SJCRH30 (cell line): ENCODE results near the gene ABCA6. TPM values are rescaled to one million over a fixed set of nuclear protein-coding genes. Genes with fewer than 3 reads are reported as not detected.

ENCODE experiments used
- DNase-seq, 2 experiments: peaks; one replicate each; pipeline ENCODE4 v3.0.0-alpha.2; 2015 to 2020
- H3K27ac ChIP-seq: fragments of 250-450 bp; sonication (Bioruptor Pico); 2 replicates; pipeline ENCODE4 v1.5.1; 2020; ENCODE audit warnings: mild to moderate bottlenecking, moderate library complexity
- H3K27me3 ChIP-seq: fragments of 250-450 bp; sonication (Bioruptor Pico); 2 replicates; pipeline ENCODE4 v1.5.1; 2020; ENCODE audit warnings: mild to moderate bottlenecking, moderate library complexity
- H3K36me3 ChIP-seq: fragments of 250-450 bp; sonication (Bioruptor Pico); 2 replicates; pipeline ENCODE4 v1.5.1; 2020; ENCODE audit warnings: mild to moderate bottlenecking, moderate library complexity
- H3K4me1 ChIP-seq: fragments of 250-450 bp; sonication (Bioruptor Pico); 2 replicates; pipeline ENCODE4 v1.5.1; 2020; ENCODE audit warnings: mild to moderate bottlenecking, moderate library complexity
- H3K4me3 ChIP-seq: fragments of 250-450 bp; sonication (Bioruptor Pico); 2 replicates; pipeline ENCODE4 v1.5.1; 2020; ENCODE audit warnings: mild to moderate bottlenecking, moderate library complexity
- H3K9me3 ChIP-seq: fragments of 250-450 bp; sonication (Bioruptor Pico); replicated peaks from 2 replicates; pipeline ENCODE4 v1.5.1; 2020; ENCODE audit warnings: mild to moderate bottlenecking, moderate library complexity
- total RNA-seq: library from RNA; depleted of rRNA; stranded (reverse); fragments of >200 nt; shearing (Covaris generic); gene quantifications from 2 replicates; pipeline ENCODE4 v1.2.3, GENCODE V29; 2014

The ABCA6 gene
- total RNA-seq, 1 experiment from 2014 or later: not detected

DNA sequence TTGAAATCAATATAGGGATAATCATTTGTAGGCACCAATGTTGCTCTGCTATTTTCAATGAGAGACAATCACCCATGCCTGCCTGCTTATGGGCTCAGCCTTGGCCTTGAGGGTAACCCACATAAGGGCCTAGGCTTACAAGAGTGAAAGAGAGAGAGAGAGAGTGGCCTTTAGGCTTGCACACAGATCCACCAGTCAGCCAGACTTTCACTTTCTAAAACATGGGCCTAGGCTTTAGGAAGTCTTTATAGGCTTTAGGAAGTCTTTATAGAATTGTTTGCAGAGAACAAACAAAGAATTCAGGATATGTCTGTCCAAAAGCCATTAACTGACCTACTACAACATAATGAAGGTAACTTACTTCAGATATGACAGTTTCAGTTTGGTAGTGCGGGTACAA lies 84.4 kb downstream of the ABCA6 start:
- Histone ChIP-seq H3K27me3 (no peaks in the 10 kb centered on the region), H3K4me1 (no peaks in the 10 kb centered on the region), H3K27ac (no peak overlapping the region), H3K36me3 (no peaks in the 10 kb centered on the region), H3K4me3 (no peak overlapping the region), H3K9me3 (no peaks in the 10 kb centered on the region)
- no peak for DNase-seq

DNA sequence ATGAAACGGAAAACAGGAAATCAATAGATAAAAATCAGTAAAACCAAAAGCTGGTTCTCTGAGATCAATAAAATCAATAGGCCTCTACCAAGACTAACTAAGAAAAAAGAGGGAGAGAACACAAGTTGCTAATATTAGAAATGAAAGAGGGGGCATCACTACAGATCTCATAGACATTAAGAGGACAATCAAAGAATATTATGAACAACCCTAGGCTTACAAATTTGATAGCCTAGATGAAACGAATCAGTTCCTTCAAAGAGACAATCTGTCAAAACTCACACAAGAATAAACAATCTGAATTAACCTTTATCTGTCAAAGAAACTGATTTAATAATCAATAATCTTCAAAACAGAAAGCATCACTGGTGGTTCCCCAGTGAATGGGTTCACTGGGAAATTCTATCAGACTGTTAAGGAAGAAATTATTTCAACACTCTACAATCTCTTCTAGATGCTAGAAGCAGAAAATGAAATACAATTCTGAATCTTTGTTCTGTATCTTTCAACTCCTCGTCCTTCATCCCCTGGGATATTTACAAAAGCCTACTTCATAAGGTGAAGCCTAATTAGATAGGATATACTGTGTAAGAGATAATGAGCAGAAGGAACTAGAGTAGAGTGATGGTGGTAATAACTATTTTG lies 85.4 kb downstream of the ABCA6 start:
- Histone ChIP-seq H3K36me3 (no peaks in the 10 kb centered on the region), H3K9me3 (no peaks in the 10 kb centered on the region), H3K4me1 (no peaks in the 10 kb centered on the region), H3K27ac (no peak overlapping the region), H3K4me3 (no peak overlapping the region), H3K27me3 (no peaks in the 10 kb centered on the region)
- no peak for DNase-seq

DNA sequence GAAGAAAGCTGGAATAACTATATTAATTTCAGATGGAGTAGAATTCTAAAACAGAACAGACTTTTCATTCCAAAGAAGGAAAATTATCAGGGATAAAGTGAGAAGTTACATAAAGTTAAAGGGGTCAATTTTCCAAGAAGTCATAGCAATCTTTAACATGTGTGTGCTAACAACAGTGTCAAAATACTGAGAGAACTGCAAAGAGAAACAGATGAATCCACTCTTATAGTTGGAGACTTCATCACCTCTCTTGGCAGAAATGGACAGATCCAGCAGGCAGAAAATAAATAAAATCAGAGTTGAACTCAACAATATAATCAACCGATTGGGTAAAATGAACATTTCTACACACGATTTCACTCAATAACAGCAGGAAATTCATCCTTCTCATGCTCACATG lies 86.4 kb downstream of the ABCA6 start:
- H3K27me3 ChIP-seq: 0 out of 2 replicates have a peak, but pooled peaks cover 3% of the 10 kb centered on the region
- no peak overlapping the region for H3K27ac ChIP-seq
- H3K9me3 ChIP-seq: no peaks in the 10 kb centered on the region
- DNase-seq: no peak
- H3K4me3 ChIP-seq: no peak overlapping the region
- H3K4me1 ChIP-seq: no peaks in the 10 kb centered on the region
- no peaks in the 10 kb centered on the region for H3K36me3 ChIP-seq

GRCh38 chr17:69050999-69051775 lies 90.5 kb downstream of the ABCA6 start:
- Histone ChIP-seq H3K4me3 (no peak overlapping the region), H3K27me3 (peaks cover 3% of the 10 kb centered on the region; the same call in 1 of the 2 replicates), H3K9me3 (no peaks in the 10 kb centered on the region), H3K27ac (no peak overlapping the region), H3K4me1 (no peaks in the 10 kb centered on the region), H3K36me3 (no peaks in the 10 kb centered on the region)
- no peak for DNase-seq

DNA sequence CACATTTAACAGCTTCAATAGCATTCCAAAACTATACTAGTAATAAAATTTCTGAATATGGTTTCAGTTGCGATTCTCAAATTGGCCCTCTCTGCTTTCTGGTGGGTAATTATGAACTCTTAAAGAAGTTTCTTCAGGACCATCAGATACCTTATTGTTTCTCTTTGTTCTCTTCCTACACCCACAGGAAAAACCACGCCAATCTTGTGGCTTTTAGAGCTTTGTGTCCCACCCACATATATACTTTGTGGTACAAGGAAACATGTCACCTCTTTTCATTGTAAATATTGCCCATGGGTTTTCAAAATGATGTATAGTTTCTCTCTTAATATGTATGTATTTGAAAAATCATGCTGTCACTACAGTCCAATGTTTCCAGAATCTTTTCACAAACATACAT lies 93.1 kb downstream of the ABCA6 start:
- H3K9me3 ChIP-seq: no peaks in the 10 kb centered on the region
- no peak for DNase-seq
- H3K4me3 ChIP-seq: no peak overlapping the region
- no peak overlapping the region for H3K27ac ChIP-seq
- no peaks in the 10 kb centered on the region for H3K4me1 ChIP-seq
- H3K36me3 ChIP-seq: no peaks in the 10 kb centered on the region
- H3K27me3 ChIP-seq: peaks cover 3% of the 10 kb centered on the region; the same call in 1 of the 2 replicates

GRCh38 chr17:69047368-69048263 lies 94.1 kb downstream of the ABCA6 start:
- no peaks in the 10 kb centered on the region for H3K4me1 ChIP-seq

DNA sequence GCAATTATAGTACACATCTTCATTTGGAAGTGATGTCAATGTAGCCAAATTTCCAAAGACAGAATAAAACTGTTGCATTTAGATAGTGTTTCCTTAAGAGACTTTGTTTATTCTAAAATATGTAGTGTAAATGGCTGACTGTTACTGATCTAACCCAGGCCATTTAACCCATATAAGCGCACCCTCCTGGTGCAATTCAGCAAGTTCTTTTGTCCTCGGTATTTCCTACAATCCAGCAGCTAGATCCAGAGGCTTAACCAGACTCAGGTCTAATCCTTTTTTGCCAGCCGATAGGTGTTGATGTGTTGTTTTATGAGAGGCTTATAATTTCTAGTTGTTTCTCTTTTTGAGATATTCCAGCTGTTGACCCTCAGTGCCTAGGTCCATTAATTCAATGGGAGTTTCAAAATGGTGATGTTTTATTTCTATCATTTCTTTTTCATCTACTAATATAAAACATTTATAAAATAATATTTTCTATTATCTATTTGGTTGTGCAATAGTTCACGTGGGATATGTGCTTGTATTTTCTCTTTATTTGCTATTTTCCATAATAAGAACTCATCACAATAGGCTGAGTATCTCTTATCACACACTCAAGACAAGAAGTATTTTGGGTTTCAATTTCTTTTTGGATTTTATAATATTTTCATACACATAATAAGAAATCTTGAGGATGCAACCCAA lies 95.4 kb downstream of the ABCA6 start:
- no peak for DNase-seq
- no peak overlapping the region for H3K4me3 ChIP-seq
- H3K27me3 ChIP-seq: peaks cover 3% of the 10 kb centered on the region; the same call in 1 of the 2 replicates
- H3K27ac ChIP-seq: no peak overlapping the region
- no peaks in the 10 kb centered on the region for H3K9me3 ChIP-seq
- no peaks in the 10 kb centered on the region for H3K4me1 ChIP-seq
- H3K36me3 ChIP-seq: no peaks in the 10 kb centered on the region

More at GRCh38 chr17:69047368-69048263, 94.1 kb downstream of the ABCA6 start:
- Histone ChIP-seq H3K27ac (no peak overlapping the region), H3K9me3 (no peaks in the 10 kb centered on the region), H3K27me3 (peaks cover 3% of the 10 kb centered on the region; the same call in 1 of the 2 replicates), H3K36me3 (no peaks in the 10 kb centered on the region), H3K4me3 (no peak overlapping the region)
- DNase-seq: no peak

DNA sequence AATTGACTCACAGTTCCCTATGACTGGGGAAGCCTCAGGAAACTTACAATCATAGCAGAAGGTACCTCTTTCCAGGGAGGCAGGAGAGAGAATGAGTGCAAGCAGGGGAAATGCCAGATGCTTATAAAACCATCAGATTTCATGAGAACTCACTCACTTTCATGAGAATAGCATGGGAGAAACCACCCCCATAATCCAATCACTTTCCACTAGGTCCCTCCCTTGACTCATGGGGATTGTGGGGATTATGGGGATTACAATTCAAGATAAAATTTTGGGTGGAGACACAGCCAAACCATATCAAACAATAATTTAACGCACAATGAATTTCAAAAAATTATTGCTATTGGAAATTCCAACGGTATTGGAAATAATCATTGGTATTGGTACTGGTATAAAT lies 96.0 kb downstream of the ABCA6 start:
- no peaks in the 10 kb centered on the region for H3K36me3 ChIP-seq

GRCh38 chr17:69044371-69044770 lies 97.3 kb downstream of the ABCA6 start:
- H3K4me1 ChIP-seq: no peaks in the 10 kb centered on the region
- H3K27ac ChIP-seq: no peak overlapping the region
- H3K9me3 ChIP-seq: no peaks in the 10 kb centered on the region
- no peak for DNase-seq
- no peaks in the 10 kb centered on the region for H3K36me3 ChIP-seq
- H3K27me3 ChIP-seq: no peaks in the 10 kb centered on the region
- no peak overlapping the region for H3K4me3 ChIP-seq

More for the DNA sequence above, 96.0 kb downstream of the ABCA6 start:
- no peak overlapping the region for H3K4me3 ChIP-seq
- no peaks in the 10 kb centered on the region; the same call in 1 of the 2 replicates for H3K27me3 ChIP-seq
- no peaks in the 10 kb centered on the region for H3K4me1 ChIP-seq
- H3K9me3 ChIP-seq: no peaks in the 10 kb centered on the region
- no peak overlapping the region for H3K27ac ChIP-seq
- no peak for DNase-seq

DNA sequence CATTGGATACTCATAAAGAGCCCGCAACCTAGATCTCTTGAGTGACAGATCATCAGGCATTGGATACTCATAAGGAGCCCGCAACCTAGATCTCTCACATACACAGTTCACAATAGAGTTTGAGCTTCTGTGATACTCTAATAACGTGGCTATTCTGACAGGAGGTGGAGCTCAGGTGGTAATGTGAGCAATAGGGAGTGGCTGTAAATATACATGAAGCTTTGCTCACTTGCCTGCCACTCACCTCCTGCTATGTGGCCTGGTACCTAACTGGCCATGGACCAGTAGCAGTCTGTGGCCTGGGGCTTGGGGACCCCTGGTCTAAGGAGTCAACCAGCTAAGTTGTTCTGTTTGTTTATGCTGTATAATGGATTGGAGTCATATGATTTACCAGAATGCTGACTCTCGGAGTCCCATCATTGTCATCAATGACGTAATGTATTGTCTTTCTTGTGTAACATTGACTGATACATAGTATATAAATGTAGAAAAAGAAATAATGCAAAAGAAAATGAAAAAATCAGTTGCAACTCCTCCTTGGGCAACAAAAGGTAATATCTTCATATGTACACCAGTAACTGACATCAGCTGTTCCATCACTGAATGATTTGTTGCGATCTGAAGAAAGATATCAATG lies 98.5 kb downstream of the ABCA6 start:
- no peaks in the 10 kb centered on the region for H3K27me3 ChIP-seq
- H3K36me3 ChIP-seq: no peaks in the 10 kb centered on the region
- no peaks in the 10 kb centered on the region for H3K9me3 ChIP-seq
- no peak overlapping the region for H3K4me3 ChIP-seq
- no peak for DNase-seq
- no peak overlapping the region for H3K27ac ChIP-seq
- H3K4me1 ChIP-seq: no peaks in the 10 kb centered on the region

GRCh38 chr17:69042308-69042707 lies 99.4 kb downstream of the ABCA6 start:
- H3K27me3 ChIP-seq: no peaks in the 10 kb centered on the region
- H3K27ac ChIP-seq: no peak overlapping the region
- DNase-seq: no peak
- no peaks in the 10 kb centered on the region for H3K36me3 ChIP-seq
- H3K4me3 ChIP-seq: no peak overlapping the region
- no peaks in the 10 kb centered on the region for H3K4me1 ChIP-seq
- no peaks in the 10 kb centered on the region for H3K9me3 ChIP-seq

DNA sequence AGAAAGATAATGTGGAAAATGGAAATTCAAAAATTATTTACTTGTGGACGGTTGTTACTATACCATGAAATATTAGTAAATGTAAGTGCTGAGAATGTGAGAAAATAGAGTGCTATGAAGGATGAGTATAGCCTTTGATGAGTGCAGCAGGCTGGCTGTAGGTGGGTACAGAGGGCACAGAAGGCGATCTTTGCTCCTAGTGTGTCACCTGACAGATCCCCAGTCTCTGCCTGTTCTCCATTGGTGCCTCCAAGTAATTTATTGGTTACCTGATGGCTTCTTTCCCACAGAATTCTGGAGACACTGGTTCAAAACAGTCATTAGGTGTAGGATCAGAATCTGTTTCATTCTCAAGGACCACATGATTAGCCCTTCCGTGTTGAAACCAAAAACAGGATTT lies 109.9 kb downstream of the ABCA6 start:
- H3K27ac ChIP-seq: no peak overlapping the region
- DNase-seq: no peak
- H3K9me3 ChIP-seq: no peaks in the 10 kb centered on the region
- no peaks in the 10 kb centered on the region for H3K4me1 ChIP-seq
- H3K4me3 ChIP-seq: no peak overlapping the region
- H3K36me3 ChIP-seq: no peaks in the 10 kb centered on the region
- H3K27me3 ChIP-seq: no peaks in the 10 kb centered on the region

GRCh38 chr17:69030169-69030568 lies 111.5 kb downstream of the ABCA6 start:
- Histone ChIP-seq H3K9me3 (no peaks in the 10 kb centered on the region), H3K27ac (no peak overlapping the region), H3K4me1 (no peaks in the 10 kb centered on the region), H3K27me3 (no peaks in the 10 kb centered on the region; the same call in 1 of the 2 replicates), H3K36me3 (no peaks in the 10 kb centered on the region), H3K4me3 (no peak overlapping the region)
- no peak for DNase-seq
